DOHH2 (cell line): ENCODE results near the gene FXYD4.

ENCODE experiments used
- H3F3A ChIP-seq: fragments of 200-600 bp; sonication (generic), shearing (Covaris generic); 2 replicates; pipeline ENCODE4 v1.6.0; 2016; ENCODE audit warnings: antibody characterized with exemption, mild to moderate bottlenecking; ENCODE audit not compliant: control insufficient read depth, insufficient read depth
- H3K27ac ChIP-seq: fragments of 200-600 bp; sonication (generic); 2 replicates; pipeline ENCODE4 v1.5.1; 2014; ENCODE audit warnings: low read depth, mild to moderate bottlenecking, low read length, moderate library complexity
- H3K27me3 ChIP-seq: fragments of 200-600 bp; sonication (generic); 2 replicates; pipeline ENCODE4 v1.6.1; 2014; ENCODE audit warnings: mild to moderate bottlenecking, low read length, mixed read lengths; ENCODE audit not compliant: control insufficient read depth
- H3K36me3 ChIP-seq: fragments of 200-600 bp; sonication (generic); 2 replicates; pipeline ENCODE4 v1.6.1; 2014; ENCODE audit warnings: mild to moderate bottlenecking, low read length, moderate library complexity, mixed read lengths; ENCODE audit not compliant: control insufficient read depth
- H3K4me1 ChIP-seq: fragments of 200-600 bp; sonication (generic); 2 replicates; pipeline ENCODE4 v1.6.1; 2014; ENCODE audit warnings: mild to moderate bottlenecking, low read length, mixed read lengths; ENCODE audit not compliant: control insufficient read depth
- H3K4me2 ChIP-seq: fragments of 200-600 bp; sonication (generic); 2 replicates; pipeline ENCODE4 v1.6.0; 2014; ENCODE audit warnings: mild to moderate bottlenecking, low read length, moderate library complexity
- H3K4me3 ChIP-seq: fragments of 200-600 bp; sonication (generic); 2 replicates; pipeline ENCODE4 v1.5.1; 2014; ENCODE audit warnings: mild to moderate bottlenecking, low read length, mixed read lengths
- H3K79me2 ChIP-seq: fragments of 200-600 bp; sonication (generic); 2 replicates; pipeline ENCODE4 v1.6.1; 2014; ENCODE audit warnings: mild to moderate bottlenecking, low read length, mixed read lengths; ENCODE audit not compliant: control insufficient read depth
- H3K9me2 ChIP-seq: fragments of 200-600 bp; sonication (generic); replicated peaks from 2 replicates; pipeline ENCODE4 v1.6.1; 2014; ENCODE audit warnings: mild to moderate bottlenecking, low read length, mixed read lengths; ENCODE audit not compliant: control insufficient read depth
- H3K9me3 ChIP-seq: fragments of 200-600 bp; sonication (generic); 2 replicates; pipeline ENCODE4 v1.6.1; 2014; ENCODE audit warnings: antibody characterized with exemption, low read length, mixed read lengths; ENCODE audit not compliant: control insufficient read depth, insufficient read depth
- H4K20me1 ChIP-seq: fragments of 200-600 bp; sonication (generic); 2 replicates; pipeline ENCODE4 v1.6.0; 2014; ENCODE audit warnings: low read depth, mild to moderate bottlenecking, antibody characterized with exemption, low read length, moderate library complexity; ENCODE audit not compliant: control insufficient read depth, insufficient read depth
- EZH2phosphoT487 ChIP-seq: fragments of 200-600 bp; sonication (generic); IDR thresholded peaks from 2 replicates; pipeline ENCODE4 v1.6.1; 2017; ENCODE audit warnings: borderline replicate concordance, mild to moderate bottlenecking, antibody characterized with exemption, low read length, moderate library complexity, mixed read lengths
- TF ChIP-seq, protein P1 (sequence below): fragments of 200-600 bp; sonication (generic); IDR thresholded peaks from one replicate; pipeline ENCODE4 v1.5.1; 2014; ENCODE audit warnings: antibody characterized with exemption, mild to moderate bottlenecking, low read depth, low read length; ENCODE audit not compliant: poor library complexity, severe bottlenecking

Gene FXYD4

DNA sequence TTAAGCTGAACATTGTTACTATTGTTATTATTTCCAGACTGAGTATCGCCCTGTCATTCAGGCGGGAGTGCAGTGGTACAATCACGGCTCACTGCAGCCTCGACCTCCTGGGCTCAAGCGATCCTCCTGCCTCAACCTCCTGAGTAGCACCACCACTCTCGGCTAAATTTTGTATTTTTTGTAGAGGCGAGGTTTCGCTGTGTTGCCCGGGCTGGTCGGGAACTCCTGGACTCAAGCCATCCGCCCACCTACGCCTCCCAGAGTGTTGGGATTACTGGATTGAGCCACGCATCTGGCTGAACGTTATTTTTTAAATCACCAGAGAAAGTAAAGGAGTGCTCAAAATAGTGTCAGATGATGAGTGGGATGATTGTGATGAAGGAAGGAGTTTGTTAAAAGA, 38.9 kb downstream of the FXYD4 start:
- H3K9me2 ChIP-seq = no peaks in the 10 kb centered on the region
- H3K4me2 ChIP-seq = peak overlapping the region; percentile 88
- peak overlapping the region; percentile 85 for H3K4me3 ChIP-seq
- peaks cover 28% of the 10 kb centered on the region for H3F3A ChIP-seq
- H3K36me3 ChIP-seq = peaks cover 34% of the 10 kb centered on the region
- H3K9me3 ChIP-seq = no peaks in the 10 kb centered on the region
- H3K4me1 ChIP-seq = peaks cover 14% of the 10 kb centered on the region
- H3K79me2 ChIP-seq = peaks cover 49% of the 10 kb centered on the region
- no peaks in the 10 kb centered on the region for H3K27me3 ChIP-seq
- TF ChIP-seq EZH2phosphoT487 = no peak
- TF ChIP-seq, protein P1, sequence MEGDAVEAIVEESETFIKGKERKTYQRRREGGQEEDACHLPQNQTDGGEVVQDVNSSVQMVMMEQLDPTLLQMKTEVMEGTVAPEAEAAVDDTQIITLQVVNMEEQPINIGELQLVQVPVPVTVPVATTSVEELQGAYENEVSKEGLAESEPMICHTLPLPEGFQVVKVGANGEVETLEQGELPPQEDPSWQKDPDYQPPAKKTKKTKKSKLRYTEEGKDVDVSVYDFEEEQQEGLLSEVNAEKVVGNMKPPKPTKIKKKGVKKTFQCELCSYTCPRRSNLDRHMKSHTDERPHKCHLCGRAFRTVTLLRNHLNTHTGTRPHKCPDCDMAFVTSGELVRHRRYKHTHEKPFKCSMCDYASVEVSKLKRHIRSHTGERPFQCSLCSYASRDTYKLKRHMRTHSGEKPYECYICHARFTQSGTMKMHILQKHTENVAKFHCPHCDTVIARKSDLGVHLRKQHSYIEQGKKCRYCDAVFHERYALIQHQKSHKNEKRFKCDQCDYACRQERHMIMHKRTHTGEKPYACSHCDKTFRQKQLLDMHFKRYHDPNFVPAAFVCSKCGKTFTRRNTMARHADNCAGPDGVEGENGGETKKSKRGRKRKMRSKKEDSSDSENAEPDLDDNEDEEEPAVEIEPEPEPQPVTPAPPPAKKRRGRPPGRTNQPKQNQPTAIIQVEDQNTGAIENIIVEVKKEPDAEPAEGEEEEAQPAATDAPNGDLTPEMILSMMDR = no peak
- peaks cover 6% of the 10 kb centered on the region; the same call in 1 of the 2 replicates for H4K20me1 ChIP-seq
- peak overlapping the region; percentile 95 for H3K27ac ChIP-seq

DNA sequence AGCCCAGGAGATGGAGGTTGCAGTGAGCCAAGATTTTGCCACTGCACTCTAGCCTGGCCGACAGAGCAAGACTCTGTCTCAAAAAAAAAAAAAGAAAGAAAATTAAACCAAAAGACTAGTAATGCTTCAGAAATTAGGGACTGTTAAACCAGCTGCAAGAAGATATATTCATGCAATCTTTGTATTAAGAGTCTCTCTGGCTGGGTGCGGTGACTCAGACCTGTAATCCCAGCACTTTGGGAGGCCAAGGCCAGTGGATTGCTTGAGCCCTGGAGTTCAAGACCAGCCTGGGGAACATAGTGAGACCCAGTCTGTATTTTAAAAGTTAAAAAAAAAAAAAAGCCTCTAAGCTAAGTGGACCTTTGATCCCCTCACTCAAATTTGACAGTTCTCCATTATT, 40.1 kb downstream of the FXYD4 start:
- Histone ChIP-seq H3K79me2 (peaks cover 37% of the 10 kb centered on the region), H3K9me2 (no peaks in the 10 kb centered on the region), H3K27ac (no peak overlapping the region), H3K4me1 (peaks cover 10% of the 10 kb centered on the region), H3F3A (peaks cover 19% of the 10 kb centered on the region), H4K20me1 (no peaks in the 10 kb centered on the region), H3K4me3 (no peak overlapping the region), H3K9me3 (no peaks in the 10 kb centered on the region), H3K36me3 (peaks cover 22% of the 10 kb centered on the region), H3K4me2 (no peak overlapping the region), H3K27me3 (no peaks in the 10 kb centered on the region)
- TF ChIP-seq, protein P1 = no peak
- no peak for TF ChIP-seq EZH2phosphoT487

- Histone ChIP-seq H3K4me2 (no peak overlapping the region), H3K79me2 (peaks cover 3% of the 10 kb centered on the region), H3K9me2 (no peaks in the 10 kb centered on the region), H3K4me1 (peaks cover 36% of the 10 kb centered on the region), H3K36me3 (no peaks in the 10 kb centered on the region), H4K20me1 (no peaks in the 10 kb centered on the region), H3K27me3 (no peaks in the 10 kb centered on the region), H3K27ac (no peak overlapping the region), H3K9me3 (no peaks in the 10 kb centered on the region), H3F3A (peaks cover 32% of the 10 kb centered on the region), H3K4me3 (no peak overlapping the region)
- no peak for TF ChIP-seq EZH2phosphoT487
- TF ChIP-seq, protein P1 = no peak
Measured at GRCh38 chr10:43415544-43415943, 44.1 kb downstream of the FXYD4 start.
